ENCODE measurements around the gene CDT1.

CDT1 gene

DNA sequence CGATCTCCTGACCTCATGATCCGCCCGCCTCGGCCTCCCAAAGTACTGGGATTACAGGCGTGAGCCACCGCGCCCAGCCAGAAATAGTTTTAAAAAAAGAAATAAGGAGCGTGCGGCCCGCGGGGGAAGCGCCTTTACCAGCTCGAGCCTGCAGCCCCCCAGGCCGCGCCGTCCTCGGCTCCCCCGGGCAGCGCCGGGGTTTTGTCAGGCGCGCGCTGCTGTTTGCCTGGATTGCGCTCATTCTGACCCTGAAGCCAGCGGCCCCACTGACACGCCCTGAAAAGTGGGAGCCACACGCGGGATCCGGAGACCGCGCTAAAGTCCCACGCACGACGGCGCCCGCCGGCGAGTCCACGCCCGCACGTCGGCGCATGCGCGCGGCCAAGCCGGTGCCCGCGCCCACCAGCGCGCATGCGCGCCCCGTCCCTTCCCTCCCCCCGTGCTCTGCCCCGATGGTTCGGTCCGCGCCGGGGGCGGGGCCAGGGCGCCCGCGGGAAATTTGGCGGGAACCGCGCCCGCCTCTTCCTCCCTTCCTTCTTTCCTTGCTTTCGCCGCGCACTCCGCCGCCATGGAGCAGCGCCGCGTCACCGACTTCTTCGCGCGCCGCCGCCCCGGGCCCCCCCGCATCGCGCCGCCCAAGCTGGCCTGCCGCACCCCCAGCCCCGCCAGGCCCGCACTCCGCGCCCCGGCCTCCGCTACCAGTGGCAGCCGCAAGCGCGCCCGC is at the start of gene CDT1:
Gene CDT1, plus strand, starts transcription at position 526 of the 724 bp plus-strand sequence. Its CDS starts 43 bp downstream, at position 569.
- peak within 1 kb of the TSS; percentile 39 for H3K27ac ChIP-seq
- no peak for DNase-seq (ENCODE audit: low read depth, low spot score)

DNA sequence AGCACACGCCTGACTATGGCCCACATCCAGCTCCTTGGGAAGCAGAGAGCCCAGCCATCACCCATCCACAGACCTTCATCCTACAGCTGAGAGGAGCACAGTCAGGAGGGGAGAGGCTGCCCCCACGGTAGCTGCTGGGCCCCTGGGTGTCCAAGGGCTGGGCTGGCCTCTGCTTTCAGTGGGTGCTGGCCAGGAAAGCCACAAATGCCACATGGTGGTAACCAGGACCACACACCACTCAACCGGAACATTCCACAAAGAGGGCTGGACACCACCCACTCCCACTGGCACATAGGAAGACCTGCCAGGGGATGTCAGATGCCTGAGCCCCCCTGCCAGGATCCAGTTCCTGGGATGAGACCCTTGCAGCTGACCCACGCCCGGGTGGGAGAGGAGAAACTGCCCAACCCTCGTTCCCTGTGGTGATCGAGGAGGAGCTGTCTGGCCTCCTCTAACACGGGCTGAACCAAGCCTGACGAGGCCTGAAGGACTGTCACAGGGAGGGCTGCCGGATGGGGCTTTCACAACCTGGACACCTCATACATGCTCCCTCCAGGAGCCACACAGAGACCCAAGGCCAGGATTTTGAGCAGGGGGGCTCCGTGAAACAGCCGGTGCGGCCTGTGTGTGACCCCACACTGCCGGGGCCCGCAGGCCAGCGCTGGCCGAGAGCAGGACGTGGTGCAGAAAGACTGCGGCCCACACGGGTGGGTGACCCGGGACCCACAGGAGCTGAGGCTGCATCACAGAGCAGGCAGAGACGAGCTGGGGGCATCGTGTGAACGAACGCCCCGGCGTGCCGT is 49.3 kb upstream of the CDT1 start:
- H3K27ac ChIP-seq: peak overlapping the region; percentile 61
- DNase-seq (ENCODE audit: low read depth, low spot score): no peak

DNA sequence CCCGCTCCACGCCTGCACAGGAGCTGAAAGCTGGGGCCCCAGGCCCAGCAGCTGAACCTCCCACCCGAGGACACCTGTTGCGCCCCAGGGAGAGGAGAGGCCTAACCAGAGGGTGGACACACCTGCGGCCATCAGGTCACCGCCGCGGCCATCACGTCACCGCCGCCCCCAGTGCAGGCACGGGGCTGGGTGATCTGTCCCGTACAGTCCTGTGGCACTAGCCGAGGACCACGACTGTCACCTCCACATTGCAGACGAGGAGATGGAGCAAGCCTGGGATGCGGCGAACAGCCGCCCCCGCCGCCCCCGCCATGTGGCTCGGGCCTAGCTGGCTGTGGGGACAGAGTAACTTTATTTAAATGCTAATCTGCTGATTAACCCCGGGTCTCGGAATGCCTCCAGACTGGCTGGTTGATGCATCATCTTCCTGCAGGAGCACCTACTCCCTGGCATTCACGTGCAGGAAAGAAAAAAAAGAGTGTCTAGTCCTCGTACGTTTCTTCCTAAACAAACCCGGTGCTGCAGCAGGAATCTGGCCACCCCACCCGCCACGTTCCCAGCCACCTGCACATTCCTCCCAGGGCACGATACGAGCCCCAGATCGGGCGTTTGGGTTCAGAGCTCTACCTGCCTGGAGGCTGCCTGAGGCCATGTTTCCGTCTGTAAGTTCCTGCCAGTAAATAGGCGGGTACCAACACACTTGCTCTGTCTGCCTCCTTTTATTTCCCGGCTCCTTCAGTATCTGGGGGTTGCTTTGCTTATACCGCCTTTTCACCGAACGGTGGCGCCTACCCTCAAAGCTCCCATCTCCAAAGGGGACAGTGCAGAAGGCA is 48.5 kb upstream of the CDT1 start:
- DNase-seq (ENCODE audit: low read depth, low spot score): no peak
- peak overlapping the region; percentile 61 for H3K27ac ChIP-seq

DNA sequence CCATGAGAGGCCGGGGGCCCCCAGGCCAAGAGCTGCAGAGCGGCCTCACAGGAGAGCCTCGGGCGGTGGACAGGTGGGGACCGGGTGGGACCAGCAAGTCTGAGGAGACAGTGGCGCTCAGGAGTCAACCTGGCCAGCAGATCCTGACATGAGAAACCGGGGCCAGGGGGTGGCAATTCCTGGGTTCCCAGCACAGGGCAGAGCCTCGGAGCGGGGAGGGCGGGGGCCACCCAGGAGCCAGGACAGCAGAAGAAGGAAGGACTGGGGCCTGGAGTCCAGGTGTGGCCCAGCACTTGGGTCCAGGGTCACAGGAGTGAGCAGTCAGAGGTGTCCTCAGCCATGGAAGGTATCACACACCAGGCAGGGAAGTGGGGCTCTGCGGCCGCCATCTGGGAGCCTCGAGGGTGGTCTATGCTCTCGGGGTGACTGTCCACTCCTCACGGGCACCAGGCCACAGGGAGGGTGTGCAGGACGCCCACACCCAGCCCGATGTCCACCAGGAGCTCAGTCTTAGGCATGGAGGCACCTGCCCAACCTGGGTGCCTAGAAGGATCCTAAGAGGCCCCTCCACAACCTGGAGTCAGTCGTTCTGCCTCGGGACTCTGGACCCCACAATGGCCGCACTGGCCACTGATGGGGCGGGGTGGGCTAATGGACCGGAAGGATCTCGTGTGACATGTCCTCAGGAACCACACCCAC is 47.7 kb upstream of the CDT1 start:
- peak overlapping the region; percentile 61 for H3K27ac ChIP-seq
- DNase-seq (ENCODE audit: low read depth, low spot score): no peak

DNA sequence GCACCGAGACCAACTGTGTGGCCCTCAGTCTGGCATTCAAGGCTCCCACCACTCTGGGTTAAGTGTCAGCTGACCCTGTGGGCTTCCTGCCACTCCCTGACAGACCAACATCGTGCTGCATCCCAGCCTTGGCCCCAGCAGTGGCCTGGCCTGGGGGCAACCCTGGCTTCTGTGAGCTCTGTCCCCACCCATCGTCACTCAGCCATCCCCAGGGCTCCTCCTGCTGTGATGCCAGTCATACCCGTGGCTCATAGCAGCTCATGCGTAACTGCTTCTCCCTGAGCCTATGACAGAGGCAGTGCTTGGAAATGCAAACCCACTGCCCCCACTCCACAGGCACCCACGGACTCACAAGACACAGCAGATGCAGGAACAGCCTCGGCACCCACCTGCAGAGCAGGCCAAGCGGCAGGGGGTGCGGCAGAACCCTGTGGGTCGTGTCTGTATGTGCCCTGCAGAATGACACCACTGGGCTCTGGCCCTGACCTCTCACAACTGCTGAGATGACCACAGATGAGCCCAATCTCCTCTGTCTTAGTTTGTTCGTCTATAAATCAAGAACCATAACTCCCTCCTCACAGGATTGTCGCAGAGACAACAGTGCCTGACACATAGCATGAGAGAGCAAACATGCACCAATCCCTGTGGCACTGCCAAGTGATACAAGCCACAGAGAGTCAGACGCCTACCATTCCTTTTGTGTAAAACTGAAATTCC is 45.2 kb upstream of the CDT1 start:
- no peak for DNase-seq (ENCODE audit: low read depth, low spot score)
- H3K27ac ChIP-seq: no peak overlapping the region

DNA sequence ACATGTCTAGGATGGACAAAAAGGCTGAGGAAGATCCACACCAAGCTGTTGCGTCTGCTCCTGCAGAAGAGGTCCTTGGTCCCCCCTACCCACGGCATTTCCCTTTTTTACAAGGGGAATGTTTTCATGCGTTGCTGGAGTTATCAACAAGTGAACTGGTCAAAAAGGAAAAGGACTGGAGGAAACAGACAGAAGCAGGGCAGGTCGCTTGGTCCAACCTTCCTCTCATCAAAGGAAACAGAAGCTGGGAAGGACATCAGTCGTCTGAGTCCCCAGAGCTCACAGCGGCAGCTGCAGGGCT is 44.7 kb upstream of the CDT1 start:
- H3K27ac ChIP-seq: no peak overlapping the region
- DNase-seq (ENCODE audit: low read depth, low spot score): no peak

DNA sequence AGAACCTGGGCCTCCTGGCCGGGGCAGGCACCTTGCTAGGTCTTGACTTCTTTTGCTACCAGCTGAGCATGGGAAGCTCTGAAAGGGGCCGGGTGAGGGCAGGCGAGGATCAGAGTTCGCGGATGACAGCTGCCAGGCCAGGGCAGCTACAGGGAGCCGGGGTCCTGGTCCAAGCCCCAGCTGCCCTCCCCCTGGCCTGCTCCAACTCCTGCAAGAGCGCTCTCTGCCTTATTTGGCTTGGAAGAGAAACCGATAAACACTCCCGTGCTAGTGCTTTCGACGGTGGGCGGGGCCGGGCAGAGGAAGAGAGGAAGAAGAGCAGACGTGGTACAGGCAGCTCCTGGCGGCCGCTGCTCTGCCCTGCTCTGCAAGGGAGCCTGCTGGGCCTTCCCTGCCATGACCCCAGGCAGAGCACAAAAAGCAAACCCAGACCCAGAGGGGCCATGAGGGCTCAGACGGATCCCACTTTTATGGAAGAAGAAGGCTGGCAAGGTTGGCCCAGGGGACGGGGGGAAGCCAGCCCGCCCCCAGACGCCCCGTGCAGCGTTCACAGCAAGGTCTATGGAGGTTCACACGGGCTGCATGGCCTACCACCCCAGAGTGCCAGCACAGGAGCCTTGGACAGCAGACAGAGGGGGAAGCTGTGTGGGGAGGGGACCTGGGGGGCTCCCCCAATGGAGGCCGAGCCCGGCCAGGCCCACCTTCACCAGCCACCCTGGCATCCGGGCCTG is 44.2 kb upstream of the CDT1 start:
- DNase-seq (ENCODE audit: low read depth, low spot score): no peak
- H3K27ac ChIP-seq: no peak overlapping the region

DNA sequence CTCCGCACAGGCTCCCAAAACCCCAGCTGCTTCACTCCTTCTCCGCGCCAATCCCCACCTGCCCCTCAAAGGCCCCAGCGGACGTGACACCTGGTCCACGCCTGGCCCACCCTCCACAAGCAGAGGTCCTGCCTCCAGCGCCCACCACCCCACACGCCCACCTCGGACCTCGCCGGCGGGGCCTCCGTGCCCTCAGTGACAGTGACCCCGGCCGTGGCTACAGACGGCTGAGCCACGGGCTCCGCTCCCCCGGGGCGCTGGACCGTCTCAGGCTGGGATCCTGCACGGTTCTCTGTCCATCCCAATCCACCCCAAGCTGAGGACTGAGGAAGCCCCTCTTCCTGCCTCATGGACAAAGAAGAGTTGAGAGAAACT is 43.6 kb upstream of the CDT1 start:
- no peak for DNase-seq (ENCODE audit: low read depth, low spot score)
- H3K27ac ChIP-seq: no peak overlapping the region

DNA sequence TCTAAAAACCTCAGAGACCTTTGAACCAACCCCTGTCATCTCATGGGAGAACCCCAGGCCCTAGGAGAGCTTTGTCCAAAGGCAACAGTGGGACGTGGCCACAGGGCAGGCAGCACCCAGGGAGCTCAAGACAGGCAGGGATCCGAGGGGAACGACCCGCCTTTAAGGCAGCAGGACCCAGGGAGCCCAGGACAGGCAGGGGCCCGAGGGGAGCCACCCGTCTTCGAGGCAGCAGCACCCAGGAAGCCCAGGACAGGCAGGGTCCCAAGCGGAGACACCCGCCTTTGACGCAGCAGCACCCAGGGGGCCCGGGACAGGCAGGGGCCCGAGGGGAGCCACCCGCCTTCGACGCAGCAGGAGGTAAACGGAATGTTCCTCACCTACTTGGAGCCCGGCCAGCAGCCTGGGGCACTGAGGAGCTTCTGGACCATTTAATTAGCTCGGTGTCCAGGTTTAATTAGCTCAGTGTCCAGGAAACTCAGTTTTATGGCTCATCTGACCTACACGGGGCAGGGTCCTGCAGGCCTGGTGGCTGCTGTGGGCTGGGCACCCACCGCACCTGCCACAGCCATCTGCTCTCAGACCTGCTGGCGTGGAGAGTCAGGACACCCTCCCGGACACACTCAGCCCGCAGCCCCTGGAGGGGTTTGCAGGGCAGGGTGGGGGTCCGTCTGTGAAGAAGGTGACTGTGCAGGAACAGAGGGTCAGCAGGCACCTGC is 43.0 kb upstream of the CDT1 start:
- H3K27ac ChIP-seq: no peak overlapping the region
- no peak for DNase-seq (ENCODE audit: low read depth, low spot score)

DNA sequence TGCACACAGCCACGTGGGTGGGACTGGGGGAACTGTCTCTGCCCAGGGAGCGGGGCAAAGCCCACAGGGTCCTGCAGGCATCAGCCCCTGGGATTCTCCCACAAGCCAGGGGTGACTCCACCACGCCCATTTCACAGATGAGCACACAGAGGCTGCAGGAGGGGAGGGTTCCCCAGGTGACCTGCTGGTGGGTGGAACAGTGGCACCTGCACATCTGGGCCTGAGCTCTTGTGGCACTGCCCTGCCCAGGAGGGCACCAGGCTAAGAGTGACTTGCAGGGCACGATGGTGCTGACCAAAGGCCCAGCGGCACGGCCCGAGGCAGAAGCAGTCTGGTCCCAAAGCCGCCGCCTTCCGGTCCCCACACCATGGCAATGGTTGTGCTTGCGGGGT is 42.5 kb upstream of the CDT1 start:
- DNase-seq (ENCODE audit: low read depth, low spot score): no peak

DNA sequence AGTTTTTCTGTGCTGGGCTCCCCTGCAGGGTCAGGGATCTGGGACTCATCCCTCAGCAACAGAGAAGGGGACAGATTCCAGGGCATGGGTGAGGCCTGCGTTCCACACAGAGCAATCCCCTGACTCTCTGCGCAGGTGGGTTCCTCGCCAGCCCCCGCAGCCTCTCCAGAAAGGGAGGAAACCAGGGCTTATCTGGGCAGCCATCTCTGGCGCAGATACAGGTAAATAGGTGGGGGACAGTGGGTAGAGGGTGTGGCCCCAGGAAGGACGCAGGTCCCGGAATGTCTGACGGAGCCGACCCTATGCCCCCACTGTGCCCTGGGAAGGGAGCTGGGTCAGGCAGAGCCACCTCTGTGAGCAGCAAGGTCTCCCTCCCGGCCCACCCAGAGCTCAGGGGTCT is 41.8 kb upstream of the CDT1 start:
- H3K27ac ChIP-seq: no peak overlapping the region
- no peak for DNase-seq (ENCODE audit: low read depth, low spot score)

More for the DNA sequence above, 42.5 kb upstream of the CDT1 start:
- H3K27ac ChIP-seq: no peak overlapping the region

DNA sequence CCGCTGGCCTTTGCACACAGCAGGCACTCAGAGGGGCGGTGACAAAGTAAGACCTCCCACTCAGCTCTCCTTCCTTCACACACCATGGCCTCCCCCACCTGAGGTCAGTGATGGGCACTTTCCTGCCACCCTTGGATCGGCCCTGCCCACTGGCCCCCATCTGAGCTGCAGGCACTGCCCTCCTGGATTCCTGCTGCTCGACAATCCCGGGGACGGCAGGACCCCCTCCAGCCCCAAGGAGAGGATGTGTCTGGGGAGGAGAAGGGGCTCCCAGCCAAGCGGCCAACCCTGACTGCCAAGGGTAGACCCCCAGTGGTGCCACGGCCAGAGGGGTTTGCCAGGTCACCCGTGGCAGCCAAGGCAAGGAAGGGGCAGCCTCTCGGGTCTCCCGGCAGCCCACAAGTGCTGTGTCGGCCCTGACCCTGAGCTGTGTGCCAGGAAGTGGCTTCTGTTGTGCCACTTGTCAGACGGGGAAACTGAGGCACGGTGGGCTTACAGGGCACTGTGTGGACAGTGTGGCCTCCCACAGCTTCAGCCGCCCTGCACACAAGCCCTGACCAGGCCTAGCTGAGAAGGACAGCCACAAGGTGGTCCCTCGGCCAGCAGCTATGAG is 41.2 kb upstream of the CDT1 start:
- H3K27ac ChIP-seq: no peak overlapping the region
- no peak for DNase-seq (ENCODE audit: low read depth, low spot score)

DNA sequence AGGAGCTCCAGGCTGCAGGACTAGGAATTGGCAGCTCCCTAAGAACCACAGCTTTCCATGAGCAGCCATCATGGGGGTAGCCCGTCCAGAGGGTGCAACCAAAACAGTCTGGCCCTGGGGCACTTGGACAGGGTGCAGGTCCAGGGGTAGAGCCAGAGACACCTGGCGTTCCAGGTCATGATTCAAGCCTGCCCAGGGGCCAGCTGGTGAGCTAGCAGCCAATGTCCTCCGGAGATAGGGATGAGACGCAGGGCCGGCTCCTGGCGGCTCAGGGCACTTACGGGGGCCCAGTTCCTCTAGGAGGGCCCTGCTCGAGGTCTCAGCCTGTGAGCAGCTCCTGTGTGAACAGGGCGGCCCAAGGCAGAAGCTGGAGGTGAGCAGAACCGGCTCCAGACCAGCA is 40.6 kb upstream of the CDT1 start:
- DNase-seq (ENCODE audit: low read depth, low spot score): no peak
- H3K27ac ChIP-seq: no peak overlapping the region

DNA sequence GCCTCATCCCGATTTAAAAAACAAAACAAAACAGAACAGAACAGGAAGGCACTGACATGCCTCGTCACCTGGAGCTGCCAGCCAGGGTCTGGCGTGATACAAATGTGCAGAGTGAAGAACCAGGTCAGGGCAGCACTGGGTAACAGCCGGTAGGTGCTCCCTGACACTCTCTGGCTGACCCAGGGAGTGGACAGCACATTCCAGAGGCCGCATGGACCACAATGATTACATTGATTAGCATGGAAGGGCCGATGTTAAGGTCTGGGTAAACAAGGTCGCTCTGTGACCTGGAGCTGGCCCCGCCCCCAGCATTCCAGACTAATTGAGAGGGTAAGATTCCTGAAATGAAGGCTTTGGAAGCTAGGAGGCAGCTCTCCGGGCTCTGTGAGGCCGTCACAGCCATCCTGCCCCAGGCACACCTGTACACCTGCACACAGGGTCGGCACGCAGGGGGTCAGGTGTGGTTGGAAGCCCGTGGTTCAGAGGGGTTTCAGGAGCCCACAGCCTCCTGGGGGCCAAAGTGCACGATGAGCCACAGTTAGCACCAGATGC is 40.0 kb upstream of the CDT1 start:
- no peak overlapping the region for H3K27ac ChIP-seq
- DNase-seq (ENCODE audit: low read depth, low spot score): no peak

DNA sequence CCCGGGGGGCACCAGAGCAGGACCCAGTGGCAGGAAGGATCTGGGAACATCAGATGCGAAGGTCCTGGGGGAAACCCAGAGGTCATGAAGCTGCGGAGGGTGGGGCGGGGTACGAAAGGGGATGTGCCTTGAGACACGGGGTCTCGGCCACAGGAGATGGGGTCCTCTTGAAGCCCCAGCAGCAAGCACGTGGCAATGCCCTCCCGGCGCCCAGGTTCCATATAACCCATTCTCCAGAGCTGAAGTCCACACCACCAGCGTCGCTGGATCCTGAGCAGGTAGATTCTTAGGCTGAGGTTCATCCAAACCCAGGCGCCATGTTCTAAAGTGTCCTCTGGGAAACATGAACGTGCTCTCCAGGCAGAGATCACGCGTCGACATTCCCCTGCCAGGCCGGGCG is 39.5 kb upstream of the CDT1 start:
- no peak for DNase-seq (ENCODE audit: low read depth, low spot score)
- H3K27ac ChIP-seq: no peak overlapping the region

DNA sequence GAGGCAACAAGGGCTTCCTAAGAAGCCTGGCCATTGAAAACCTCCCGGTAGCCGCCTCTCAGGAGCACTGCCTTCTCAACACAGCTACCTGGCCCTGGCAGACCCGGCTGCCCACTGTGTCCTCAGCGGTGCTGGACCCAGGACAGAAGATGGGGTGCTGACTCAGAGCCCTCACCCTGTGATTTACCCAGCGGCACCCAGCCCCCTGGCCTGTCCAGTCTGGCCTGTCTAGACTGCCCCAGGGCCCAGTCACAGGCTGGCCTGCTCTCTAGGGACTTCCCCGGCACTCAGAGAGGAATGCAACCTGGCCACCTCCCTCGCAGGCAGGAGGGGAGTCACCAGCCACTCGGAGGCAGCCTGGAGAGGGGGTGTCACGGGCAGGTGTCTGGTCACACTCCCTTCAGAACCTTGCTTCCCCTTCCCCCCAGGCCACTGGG is 38.7 kb upstream of the CDT1 start:
- no peak overlapping the region for H3K27ac ChIP-seq
- no peak for DNase-seq (ENCODE audit: low read depth, low spot score)

DNA sequence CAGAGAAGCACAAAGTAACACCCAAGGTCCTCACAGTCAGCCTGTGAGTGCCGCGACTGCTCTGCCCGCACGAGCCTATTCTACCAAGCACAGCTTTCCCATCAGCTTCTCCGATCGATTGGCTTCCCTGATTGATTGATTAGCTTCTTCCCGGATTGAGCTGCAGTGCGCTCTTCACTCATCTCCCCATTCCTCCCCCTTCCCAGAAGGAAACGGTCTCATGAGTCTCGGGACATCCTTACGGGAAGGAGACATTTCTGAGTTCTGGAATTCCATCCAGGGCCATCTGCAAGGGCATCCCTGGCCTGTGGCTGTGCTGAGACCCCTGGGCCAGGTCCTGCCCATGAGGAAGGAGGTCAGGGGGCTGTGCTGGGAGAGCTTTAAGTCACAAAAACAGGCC is 36.6 kb upstream of the CDT1 start:
- no peak for DNase-seq (ENCODE audit: low read depth, low spot score)
- no peak overlapping the region for H3K27ac ChIP-seq

DNA sequence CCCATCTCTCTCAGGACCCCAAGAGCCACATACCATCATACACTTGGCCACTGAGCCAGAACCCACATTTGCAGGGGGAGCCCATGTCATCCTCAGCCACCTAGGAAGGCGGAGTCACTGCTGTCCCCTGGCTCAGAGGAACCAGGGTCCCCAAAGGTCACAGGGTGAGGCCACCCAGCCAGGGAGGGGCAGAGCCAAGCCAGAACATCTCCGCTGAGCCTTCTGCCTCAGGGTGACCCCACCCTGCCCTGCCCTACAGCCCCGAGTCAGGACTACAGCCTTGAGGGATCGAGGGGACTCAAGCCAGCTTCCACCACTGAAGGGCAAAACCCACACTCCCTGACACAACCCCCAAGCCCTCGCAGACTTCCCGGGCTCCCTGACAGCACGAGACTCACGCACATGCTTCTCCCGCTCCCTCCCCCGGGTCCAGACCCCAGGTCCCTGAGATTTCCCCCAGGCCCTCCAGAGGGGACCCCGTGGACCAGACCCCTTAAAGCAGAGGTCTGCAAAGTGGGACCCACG is 36.0 kb upstream of the CDT1 start:
- no peak overlapping the region for H3K27ac ChIP-seq
- DNase-seq (ENCODE audit: low read depth, low spot score): no peak
